Measurements from ENCODE around the gene POLR1B.
A peak's percentile ranks its signal among the peaks of the same experiment; 100 is the strongest.
"Not testable (repeated sequence)": the region's sequence is repeated elsewhere in the genome, so short reads cannot be mapped to it uniquely, and the experiment has no call there.

Gene POLR1B, protein sequence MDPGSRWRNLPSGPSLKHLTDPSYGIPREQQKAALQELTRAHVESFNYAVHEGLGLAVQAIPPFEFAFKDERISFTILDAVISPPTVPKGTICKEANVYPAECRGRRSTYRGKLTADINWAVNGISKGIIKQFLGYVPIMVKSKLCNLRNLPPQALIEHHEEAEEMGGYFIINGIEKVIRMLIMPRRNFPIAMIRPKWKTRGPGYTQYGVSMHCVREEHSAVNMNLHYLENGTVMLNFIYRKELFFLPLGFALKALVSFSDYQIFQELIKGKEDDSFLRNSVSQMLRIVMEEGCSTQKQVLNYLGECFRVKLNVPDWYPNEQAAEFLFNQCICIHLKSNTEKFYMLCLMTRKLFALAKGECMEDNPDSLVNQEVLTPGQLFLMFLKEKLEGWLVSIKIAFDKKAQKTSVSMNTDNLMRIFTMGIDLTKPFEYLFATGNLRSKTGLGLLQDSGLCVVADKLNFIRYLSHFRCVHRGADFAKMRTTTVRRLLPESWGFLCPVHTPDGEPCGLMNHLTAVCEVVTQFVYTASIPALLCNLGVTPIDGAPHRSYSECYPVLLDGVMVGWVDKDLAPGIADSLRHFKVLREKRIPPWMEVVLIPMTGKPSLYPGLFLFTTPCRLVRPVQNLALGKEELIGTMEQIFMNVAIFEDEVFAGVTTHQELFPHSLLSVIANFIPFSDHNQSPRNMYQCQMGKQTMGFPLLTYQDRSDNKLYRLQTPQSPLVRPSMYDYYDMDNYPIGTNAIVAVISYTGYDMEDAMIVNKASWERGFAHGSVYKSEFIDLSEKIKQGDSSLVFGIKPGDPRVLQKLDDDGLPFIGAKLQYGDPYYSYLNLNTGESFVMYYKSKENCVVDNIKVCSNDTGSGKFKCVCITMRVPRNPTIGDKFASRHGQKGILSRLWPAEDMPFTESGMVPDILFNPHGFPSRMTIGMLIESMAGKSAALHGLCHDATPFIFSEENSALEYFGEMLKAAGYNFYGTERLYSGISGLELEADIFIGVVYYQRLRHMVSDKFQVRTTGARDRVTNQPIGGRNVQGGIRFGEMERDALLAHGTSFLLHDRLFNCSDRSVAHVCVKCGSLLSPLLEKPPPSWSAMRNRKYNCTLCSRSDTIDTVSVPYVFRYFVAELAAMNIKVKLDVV

DNA sequence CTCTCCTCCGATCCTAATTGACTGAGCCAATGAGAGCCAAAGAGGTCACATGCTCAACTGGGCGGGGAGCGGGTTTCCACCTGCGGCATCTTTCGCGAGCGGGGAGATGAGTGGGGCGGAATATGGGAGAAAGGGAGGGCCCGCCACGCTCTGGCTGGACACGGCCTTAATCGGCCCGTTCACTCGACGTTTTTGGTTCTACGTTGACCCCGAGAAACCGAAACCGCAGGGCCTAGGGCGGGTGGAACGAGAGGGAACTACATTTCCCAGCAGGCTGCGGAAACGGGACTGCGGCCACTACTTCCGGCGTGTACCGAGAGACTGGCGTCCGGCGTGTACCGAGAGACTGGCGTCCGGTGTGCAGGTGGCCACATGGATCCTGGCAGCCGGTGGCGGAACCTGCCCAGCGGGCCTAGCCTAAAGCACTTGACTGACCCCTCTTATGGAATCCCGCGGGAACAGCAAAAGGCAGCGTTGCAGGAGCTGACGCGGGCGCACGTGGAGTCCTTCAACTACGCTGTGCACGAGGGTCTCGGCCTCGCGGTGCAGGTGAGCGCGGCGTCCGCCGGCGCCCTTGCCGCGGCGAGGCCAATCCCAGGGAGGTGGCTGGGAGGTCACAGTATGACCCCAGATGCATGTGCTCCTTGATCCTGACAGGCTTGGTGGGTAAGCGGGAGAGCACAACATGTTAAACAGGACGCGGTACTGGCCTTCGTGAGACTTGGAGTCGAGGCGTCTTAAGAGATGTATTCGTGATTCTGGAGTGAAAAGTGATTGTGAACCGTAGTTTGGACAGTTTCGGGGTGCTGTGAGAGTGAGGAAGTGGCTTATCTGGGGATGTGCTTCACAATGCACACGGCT, at the start of gene POLR1B:
Gene POLR1B (plus strand): TSS at position 343 of the 861 bp plus-strand sequence. CDS start 30 bp downstream, at position 373.
- peak within 1 kb of the TSS; percentile 96 for H3K4me3 ChIP-seq (ENCODE audit: low read depth, low read length)
- peak; percentile 35 for DNase-seq (ENCODE audit: low read depth)
- TF ChIP-seq, protein P1, sequence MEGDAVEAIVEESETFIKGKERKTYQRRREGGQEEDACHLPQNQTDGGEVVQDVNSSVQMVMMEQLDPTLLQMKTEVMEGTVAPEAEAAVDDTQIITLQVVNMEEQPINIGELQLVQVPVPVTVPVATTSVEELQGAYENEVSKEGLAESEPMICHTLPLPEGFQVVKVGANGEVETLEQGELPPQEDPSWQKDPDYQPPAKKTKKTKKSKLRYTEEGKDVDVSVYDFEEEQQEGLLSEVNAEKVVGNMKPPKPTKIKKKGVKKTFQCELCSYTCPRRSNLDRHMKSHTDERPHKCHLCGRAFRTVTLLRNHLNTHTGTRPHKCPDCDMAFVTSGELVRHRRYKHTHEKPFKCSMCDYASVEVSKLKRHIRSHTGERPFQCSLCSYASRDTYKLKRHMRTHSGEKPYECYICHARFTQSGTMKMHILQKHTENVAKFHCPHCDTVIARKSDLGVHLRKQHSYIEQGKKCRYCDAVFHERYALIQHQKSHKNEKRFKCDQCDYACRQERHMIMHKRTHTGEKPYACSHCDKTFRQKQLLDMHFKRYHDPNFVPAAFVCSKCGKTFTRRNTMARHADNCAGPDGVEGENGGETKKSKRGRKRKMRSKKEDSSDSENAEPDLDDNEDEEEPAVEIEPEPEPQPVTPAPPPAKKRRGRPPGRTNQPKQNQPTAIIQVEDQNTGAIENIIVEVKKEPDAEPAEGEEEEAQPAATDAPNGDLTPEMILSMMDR (IDR thresholded peaks at IDR 0.05; ENCODE audit: low read depth, low read length, missing control alignments) = no peak
- in situ Hi-C loops (cut with HindIII; ENCODE audit: low sequenced_read_pairs) = no loop called here

DNA sequence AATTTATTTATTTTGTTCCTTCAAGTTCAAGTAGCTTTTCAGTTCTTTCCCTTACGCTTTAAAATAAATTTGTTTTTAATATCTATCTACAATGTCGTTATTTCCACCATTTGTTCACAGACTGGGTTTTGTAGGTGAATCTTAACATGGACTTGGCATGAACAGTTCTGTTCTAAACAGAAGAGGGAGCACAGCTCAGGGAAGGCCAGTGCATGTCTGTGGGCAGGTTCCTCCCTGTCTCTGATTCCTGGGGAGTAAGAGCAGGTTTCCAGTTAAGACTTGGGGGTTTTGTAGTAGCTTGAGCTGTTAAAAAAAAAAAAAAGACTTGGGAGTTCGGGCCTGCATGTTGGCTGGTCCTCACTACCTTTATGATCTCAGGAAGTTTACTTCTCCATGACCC, 49.2 kb upstream of the POLR1B start:
- TF ChIP-seq, protein P1 (IDR thresholded peaks at IDR 0.05; ENCODE audit: low read depth, low read length, missing control alignments) = peak; percentile 26
- in situ Hi-C loops (cut with HindIII; ENCODE audit: low sequenced_read_pairs) = no loop called here
- no peak for DNase-seq (ENCODE audit: low read depth)
- no peak overlapping the region for H3K4me3 ChIP-seq (ENCODE audit: low read depth, low read length)

DNA sequence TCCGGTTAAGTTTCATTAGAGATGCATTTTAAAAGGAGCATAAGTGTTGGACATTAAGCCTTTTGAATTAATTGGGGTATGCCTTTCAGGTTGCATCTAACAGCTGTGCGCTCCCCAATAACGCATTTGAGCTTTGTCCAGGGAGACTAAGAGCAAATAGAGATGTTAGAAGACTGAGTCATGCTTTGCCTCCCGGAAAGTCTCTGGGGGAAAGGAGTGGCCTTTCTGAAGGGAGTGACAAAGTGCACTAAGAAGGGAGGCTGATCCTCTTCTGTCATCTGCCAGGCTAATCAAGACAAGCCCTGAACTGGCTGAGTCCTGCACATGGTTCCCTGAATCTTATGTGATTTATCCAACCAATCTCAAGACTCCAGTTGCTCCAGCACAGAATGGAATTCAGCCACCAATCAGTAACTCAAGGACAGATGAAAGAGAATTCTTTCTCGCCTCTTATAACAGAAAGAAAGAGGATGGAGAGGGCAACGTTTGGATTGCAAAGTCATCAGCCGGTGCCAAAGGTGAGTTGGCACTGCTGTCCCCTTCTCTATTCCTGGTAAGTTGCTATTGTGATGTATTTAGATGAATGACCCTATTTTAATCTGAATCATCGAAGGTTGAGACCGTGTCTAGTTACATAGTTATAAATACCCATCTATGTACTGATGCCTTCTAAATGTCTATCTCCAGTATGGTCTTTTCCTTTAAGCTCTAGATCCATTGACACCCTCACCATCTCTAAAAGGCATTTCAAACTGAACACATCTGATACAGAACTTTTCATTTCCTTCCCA, 48.2 kb upstream of the POLR1B start:
- TF ChIP-seq, protein P1 (IDR thresholded peaks at IDR 0.05; ENCODE audit: low read depth, low read length, missing control alignments) = no peak
- in situ Hi-C loops (cut with HindIII; ENCODE audit: low sequenced_read_pairs) = no loop called here
- no peak for DNase-seq (ENCODE audit: low read depth)
- no peak overlapping the region for H3K4me3 ChIP-seq (ENCODE audit: low read depth, low read length)

DNA sequence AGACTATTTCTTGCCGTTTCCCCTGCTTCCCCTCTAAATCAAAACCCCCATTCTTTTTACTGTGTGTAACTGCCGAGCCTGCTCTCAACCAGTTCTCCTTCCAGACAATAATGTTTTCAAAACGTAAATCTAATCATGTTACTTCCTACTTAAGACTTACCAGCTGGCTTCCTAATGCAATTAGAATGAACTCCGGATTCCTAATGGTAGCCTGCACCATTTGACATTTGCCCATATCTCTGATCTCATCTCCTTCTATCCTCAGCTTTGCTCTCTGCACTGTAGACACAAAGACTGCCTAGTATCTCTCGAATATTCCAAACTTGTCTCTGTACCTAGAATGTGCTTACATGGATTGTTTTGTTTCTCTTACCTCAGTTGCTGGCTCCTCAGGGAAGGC, 47.4 kb upstream of the POLR1B start:
- TF ChIP-seq, protein P1 (IDR thresholded peaks at IDR 0.05; ENCODE audit: low read depth, low read length, missing control alignments) = no peak
- no peak for DNase-seq (ENCODE audit: low read depth)
- H3K4me3 ChIP-seq (ENCODE audit: low read depth, low read length) = no peak overlapping the region
- in situ Hi-C loops (cut with HindIII; ENCODE audit: low sequenced_read_pairs) = no loop called here

DNA sequence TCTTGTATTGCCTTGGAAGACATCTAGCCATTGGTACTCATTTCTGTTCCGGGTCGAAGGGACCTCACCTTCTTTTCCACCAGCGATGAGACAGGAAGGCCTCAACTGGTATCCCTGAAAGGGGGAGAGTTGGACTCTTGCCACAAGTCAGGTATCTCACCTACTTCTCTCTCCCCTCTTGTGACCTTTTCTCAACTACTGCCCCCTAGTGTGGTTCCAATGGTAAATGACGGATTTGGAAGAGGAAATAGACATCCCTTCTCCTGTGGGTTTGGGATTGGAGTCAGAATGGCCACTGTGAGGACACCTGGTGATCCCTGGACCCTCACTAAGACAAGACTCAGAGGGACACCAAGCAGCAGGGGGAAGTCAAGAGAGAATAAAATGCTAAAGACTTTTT, 46.4 kb upstream of the POLR1B start:
- DNase-seq (ENCODE audit: low read depth); H3K4me3 ChIP-seq (ENCODE audit: low read depth, low read length); in situ Hi-C loops (cut with HindIII; ENCODE audit: low sequenced_read_pairs): not testable (repeated sequence)

Data from astrocyte of the cerebellum (primary cell).